Activated CD4-positive, alpha-beta T cell treated with anti-CD3 and anti-CD28 coated beads, Interleukin-2, amount 10 ng/mL, durations not matched to agents 24 days and 14 days (primary cell): ENCODE results near the gene MYRF. TPM values are rescaled to one million over a fixed set of nuclear protein-coding genes. Genes with fewer than 3 reads are reported as not detected.
A peak's percentile ranks its signal among the peaks of the same experiment; 100 is the strongest.

Source experiments
- DNase-seq: peaks from one replicate; pipeline ENCODE4 v3.0.0; 2022
- H3K27ac Mint-ChIP-seq: one replicate; pipeline ENCODE4 v1.8.0; 2022; ENCODE audit warnings: mild to moderate bottlenecking, mixed read lengths
- H3K27me3 Mint-ChIP-seq: one replicate; pipeline ENCODE4 v1.8.0; 2022; ENCODE audit warnings: mixed read lengths
- H3K36me3 Mint-ChIP-seq: one replicate; pipeline ENCODE4 v1.8.0; 2022; ENCODE audit warnings: low read depth, mild to moderate bottlenecking, mixed read lengths
- H3K4me1 Mint-ChIP-seq: one replicate; pipeline ENCODE4 v1.8.0; 2021; ENCODE audit warnings: mixed read lengths
- H3K4me3 Mint-ChIP-seq: one replicate; pipeline ENCODE4 v1.8.0; 2022; ENCODE audit warnings: mild to moderate bottlenecking, moderate library complexity, mixed read lengths
- H3K9me3 Mint-ChIP-seq: one replicate; pipeline ENCODE4 v1.8.0; 2021; ENCODE audit warnings: mixed read lengths
- intact Hi-C: fragments of 100-400 bp; cut with micrococcal nuclease; formaldehyde crosslinking; loops from one replicate; pipeline ENCODE4 v1.15.1; 2023
- total RNA-seq: library from RNA; stranded (reverse); gene quantifications from 2 replicates; pipeline ENCODE4 v1.2.3, GENCODE V29; 2022

Gene MYRF
- total RNA-seq, 1 donor from 2014 or later: 1.2 TPM

DNA sequence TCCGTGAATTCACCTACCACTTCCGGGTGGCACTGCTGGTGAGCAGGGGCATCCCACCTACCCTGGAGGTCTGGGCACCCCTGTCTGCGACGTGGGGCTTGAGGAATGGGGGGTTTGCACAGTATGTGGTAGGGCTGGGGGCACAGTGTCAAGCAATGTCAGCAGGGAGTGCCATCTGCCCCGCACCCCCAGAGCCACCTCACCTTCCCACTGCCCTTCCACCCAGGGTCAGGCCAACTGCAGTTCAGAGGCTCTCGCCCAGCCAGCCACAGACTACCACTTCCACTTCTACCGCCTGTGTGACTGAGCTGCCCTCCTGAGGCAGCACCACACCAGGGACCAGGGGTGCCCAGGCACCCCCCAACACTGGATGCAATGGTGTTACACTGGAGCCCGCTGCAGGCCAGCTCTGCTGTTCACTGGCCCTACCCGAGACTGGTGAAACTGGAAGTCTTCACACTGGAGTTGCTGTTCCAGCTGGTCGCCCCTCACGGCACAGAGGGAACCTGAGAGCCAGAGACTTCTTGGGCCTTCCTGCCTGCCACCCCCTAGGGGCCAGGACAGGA lies 33.5 kb downstream of the MYRF start:
- no peak for DNase-seq
- intact Hi-C loops: no loop called here
- Mint-ChIP-seq H3K27me3 (no peaks in the 10 kb centered on the region), H3K27ac (no peak overlapping the region), H3K4me3 (no peak overlapping the region), H3K9me3 (no peaks in the 10 kb centered on the region), H3K36me3 (peaks cover 30% of the 10 kb centered on the region), H3K4me1 (peaks cover 11% of the 10 kb centered on the region)

GRCh38 chr11:61787928-61788491 lies 35.6 kb downstream of the MYRF start:
- no peaks in the 10 kb centered on the region for H3K27me3 Mint-ChIP-seq
- peak; percentile 66 for DNase-seq
- intact Hi-C loops: no loop called here
- H3K4me3 Mint-ChIP-seq: no peak overlapping the region
- peaks cover 19% of the 10 kb centered on the region for H3K4me1 Mint-ChIP-seq
- no peaks in the 10 kb centered on the region for H3K9me3 Mint-ChIP-seq
- no peak overlapping the region for H3K27ac Mint-ChIP-seq
- H3K36me3 Mint-ChIP-seq: peaks cover 41% of the 10 kb centered on the region

DNA sequence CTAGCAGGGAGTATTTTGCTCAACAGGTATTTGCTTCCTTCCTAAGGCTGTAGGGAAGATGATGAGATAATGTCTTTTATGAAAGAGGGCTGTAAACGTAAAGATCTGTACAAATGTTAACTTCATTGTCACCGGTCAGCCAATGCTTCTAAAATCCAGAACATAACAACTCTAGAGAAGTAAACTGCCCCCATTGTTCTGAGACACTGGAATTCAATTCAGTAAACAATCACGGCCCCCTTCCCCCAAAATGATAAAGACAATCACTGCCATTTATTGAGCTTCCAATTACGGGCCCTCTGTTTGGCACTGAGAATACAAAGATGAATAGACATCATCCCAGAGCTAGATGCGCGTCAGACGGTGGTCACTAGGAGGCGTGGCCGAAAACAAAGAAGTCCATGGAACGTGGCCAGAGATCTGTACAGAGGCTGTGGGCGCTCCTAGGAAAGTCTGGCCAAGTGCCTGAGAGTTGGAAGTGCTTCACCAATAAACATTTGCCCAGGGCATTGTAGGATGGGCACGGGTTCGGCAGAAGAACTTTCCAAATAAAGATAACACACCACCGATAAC lies 39.4 kb downstream of the MYRF start:
- peak; percentile 85 for DNase-seq
- H3K36me3 Mint-ChIP-seq: peaks cover 51% of the 10 kb centered on the region
- peaks cover 37% of the 10 kb centered on the region for H3K4me1 Mint-ChIP-seq
- intact Hi-C loops: loop anchor here (1.0 to 10.0 kb wide), 7 partner anchors 15 to 427 kb away; partner anchors contain the start of genes CYB561A3, FADS2, FTH1 and SYT7
- H3K4me3 Mint-ChIP-seq: peak overlapping the region; percentile 95
- H3K27ac Mint-ChIP-seq: peak overlapping the region; percentile 99
- H3K9me3 Mint-ChIP-seq: no peaks in the 10 kb centered on the region
- no peaks in the 10 kb centered on the region for H3K27me3 Mint-ChIP-seq

GRCh38 chr11:61792310-61793082 lies 40.1 kb downstream of the MYRF start, which contains the start of the genes FEN1 and TMEM258:
Gene FEN1 (plus strand): TSS chr11:61792911. CDS start chr11:61795362, 2,451 bp downstream.
Gene TMEM258 (minus strand): TSS chr11:61792599. CDS start chr11:61792558, 41 bp downstream.
- peak; percentile 96 for DNase-seq
- Mint-ChIP-seq H3K9me3 (no peaks in the 10 kb centered on the region), H3K36me3 (peaks cover 57% of the 10 kb centered on the region), H3K4me1 (peaks cover 43% of the 10 kb centered on the region), H3K4me3 (peak within 1 kb of the TSS; percentile 95), H3K27ac (peak within 1 kb of the TSS; percentile 99), H3K27me3 (no peaks in the 10 kb centered on the region)
- intact Hi-C loops: loop anchor here (1.0 to 10.0 kb wide), 7 partner anchors 15 to 428 kb away; partner anchors contain the start of genes CYB561A3, FADS2, FTH1 and SYT7

- H3K27ac Mint-ChIP-seq: peak overlapping the region; percentile 99
- DNase-seq: no peak
- H3K36me3 Mint-ChIP-seq: peaks cover 58% of the 10 kb centered on the region
- H3K9me3 Mint-ChIP-seq: no peaks in the 10 kb centered on the region
- H3K4me3 Mint-ChIP-seq: peak overlapping the region; percentile 95
- no peaks in the 10 kb centered on the region for H3K27me3 Mint-ChIP-seq
- intact Hi-C loops: loop anchor here (10.0 kb wide), 1 partner anchor 428 kb away; the partner anchor contains the start of genes CYB561A3 and TMEM138
- H3K4me1 Mint-ChIP-seq: peaks cover 44% of the 10 kb centered on the region
Observed at GRCh38 chr11:61793083-61793828, 40.8 kb downstream of the MYRF start.

GRCh38 chr11:61793829-61794204 lies 41.4 kb downstream of the MYRF start:
- H3K27me3 Mint-ChIP-seq: no peaks in the 10 kb centered on the region
- H3K36me3 Mint-ChIP-seq: peaks cover 56% of the 10 kb centered on the region
- peaks cover 46% of the 10 kb centered on the region for H3K4me1 Mint-ChIP-seq

GRCh38 chr11:61794579-61794978 lies 42.1 kb downstream of the MYRF start:
- H3K27me3 Mint-ChIP-seq: no peaks in the 10 kb centered on the region
- H3K36me3 Mint-ChIP-seq: peaks cover 56% of the 10 kb centered on the region
- no peaks in the 10 kb centered on the region for H3K9me3 Mint-ChIP-seq
- intact Hi-C loops: loop anchor here (10.0 kb wide), 1 partner anchor 430 kb away; the partner anchor contains the start of genes CYB561A3 and TMEM138
- H3K4me3 Mint-ChIP-seq: peak overlapping the region; percentile 40
- H3K4me1 Mint-ChIP-seq: peaks cover 42% of the 10 kb centered on the region
- no peak overlapping the region for H3K27ac Mint-ChIP-seq
- DNase-seq: no peak

More at GRCh38 chr11:61793829-61794204, 41.4 kb downstream of the MYRF start:
- DNase-seq: no peak
- peak overlapping the region; percentile 75 for H3K27ac Mint-ChIP-seq
- peak overlapping the region; percentile 95 for H3K4me3 Mint-ChIP-seq
- intact Hi-C loops: loop anchor here (10.0 kb wide), 1 partner anchor 429 kb away; the partner anchor contains the start of genes CYB561A3 and TMEM138
- H3K9me3 Mint-ChIP-seq: no peaks in the 10 kb centered on the region

GRCh38 chr11:61795459-61795858 lies 43.0 kb downstream of the MYRF start:
- DNase-seq: no peak
- Mint-ChIP-seq H3K4me1 (peaks cover 37% of the 10 kb centered on the region), H3K27me3 (no peaks in the 10 kb centered on the region), H3K27ac (peak overlapping the region; percentile 32), H3K4me3 (peak overlapping the region; percentile 52), H3K36me3 (peaks cover 54% of the 10 kb centered on the region), H3K9me3 (no peaks in the 10 kb centered on the region)
- intact Hi-C loops: loop anchor here (5.0 to 10.0 kb wide), 2 partner anchors 312 to 431 kb away; partner anchors contain the start of genes CYB561A3 and TMEM138

GRCh38 chr11:61795876-61796526 lies 43.6 kb downstream of the MYRF start:
- Mint-ChIP-seq H3K4me3 (no peak overlapping the region), H3K27ac (peak overlapping the region; percentile 66), H3K27me3 (no peaks in the 10 kb centered on the region), H3K36me3 (peaks cover 56% of the 10 kb centered on the region), H3K9me3 (no peaks in the 10 kb centered on the region), H3K4me1 (peaks cover 38% of the 10 kb centered on the region)
- no peak for DNase-seq
- intact Hi-C loops: loop anchor here (2.0 to 10.0 kb wide), 3 partner anchors 103 to 431 kb away; partner anchors contain the start of genes CYB561A3 and TMEM138

GRCh38 chr11:61797263-61797944 lies 45.0 kb downstream of the MYRF start:
- H3K4me1 Mint-ChIP-seq: peaks cover 34% of the 10 kb centered on the region
- peaks cover 59% of the 10 kb centered on the region for H3K36me3 Mint-ChIP-seq
- no peaks in the 10 kb centered on the region for H3K9me3 Mint-ChIP-seq
- H3K4me3 Mint-ChIP-seq: no peak overlapping the region
- intact Hi-C loops: loop anchor here (1.0 to 10.0 kb wide), 5 partner anchors 74 to 433 kb away; partner anchors contain the start of genes CYB561A3 and TMEM138
- DNase-seq: peak; percentile 92
- no peaks in the 10 kb centered on the region for H3K27me3 Mint-ChIP-seq
- H3K27ac Mint-ChIP-seq: peak overlapping the region; percentile 11

GRCh38 chr11:61799665-61800284 lies 47.3 kb downstream of the MYRF start:
- intact Hi-C loops: loop anchor here (5.0 to 10.0 kb wide), 2 partner anchors 308 to 435 kb away; partner anchors contain the start of genes CYB561A3 and TMEM138
- peaks cover 75% of the 10 kb centered on the region for H3K36me3 Mint-ChIP-seq
- no peak overlapping the region for H3K27ac Mint-ChIP-seq
- no peak overlapping the region for H3K4me3 Mint-ChIP-seq
- peaks cover 30% of the 10 kb centered on the region for H3K4me1 Mint-ChIP-seq
- no peaks in the 10 kb centered on the region for H3K9me3 Mint-ChIP-seq
- no peaks in the 10 kb centered on the region for H3K27me3 Mint-ChIP-seq
- DNase-seq: no peak
